HG03558 (cell line): ENCODE measurements around the gene FAF1.
"Not testable (repeated sequence)": the region's sequence is repeated elsewhere in the genome, so short reads cannot be mapped to it uniquely, and the experiment has no call there.

Source experiments
- ATAC-seq: cut with Tn5 transposase; IDR thresholded peaks from one replicate; pipeline ENCODE4 v1.9.1; 2021; ENCODE audit warnings: moderate number of reproducible peaks; ENCODE audit not compliant: unreplicated experiment; ENCODE audit errors: extremely low read depth

Gene FAF1

GRCh38 chr1:50967416-50968157, 7.5 kb upstream of the FAF1 start:
- ATAC-seq, result no peak

GRCh38 chr1:50966991-50967390, 6.9 kb upstream of the FAF1 start:
- no peak for ATAC-seq

- no peak for ATAC-seq
Observed at GRCh38 chr1:50964863-50965262, 4.8 kb upstream of the FAF1 start.

GRCh38 chr1:50959303-50959912, 659 bp downstream of the FAF1 start:
- peak; percentile 17 for ATAC-seq

GRCh38 chr1:50955116-50955515, 5.0 kb downstream of the FAF1 start:
- no peak for ATAC-seq

GRCh38 chr1:50952566-50952965, 7.5 kb downstream of the FAF1 start:
- not testable (repeated sequence) for ATAC-seq

GRCh38 chr1:50950396-50950795, 9.7 kb downstream of the FAF1 start:
- ATAC-seq, result no peak

GRCh38 chr1:50949286-50949982, 10.6 kb downstream of the FAF1 start:
- ATAC-seq, result no peak

- ATAC-seq, result no peak
Observed at GRCh38 chr1:50942334-50942733, 17.7 kb downstream of the FAF1 start.

- no peak for ATAC-seq
Observed at GRCh38 chr1:50940291-50940690, 19.8 kb downstream of the FAF1 start.

- ATAC-seq, result no peak
Observed at GRCh38 chr1:50936321-50936720, 23.7 kb downstream of the FAF1 start.

- ATAC-seq, result not testable (repeated sequence)
Observed at GRCh38 chr1:50935276-50935675, 24.8 kb downstream of the FAF1 start.

- ATAC-seq, result no peak
Observed at GRCh38 chr1:50934838-50935237, 25.2 kb downstream of the FAF1 start.

- not testable (repeated sequence) for ATAC-seq
Observed at GRCh38 chr1:50933770-50934169, 26.3 kb downstream of the FAF1 start.

- not testable (repeated sequence) for ATAC-seq
Observed at GRCh38 chr1:50932043-50932442, 28.0 kb downstream of the FAF1 start.

GRCh38 chr1:50930965-50931737, 28.9 kb downstream of the FAF1 start:
- no peak for ATAC-seq

- peak; percentile 79 for ATAC-seq
Observed at GRCh38 chr1:50930193-50930592, 29.9 kb downstream of the FAF1 start.

GRCh38 chr1:50929376-50929958, 30.6 kb downstream of the FAF1 start:
- ATAC-seq, result no peak

- ATAC-seq, result no peak
Observed at GRCh38 chr1:50923564-50923963, 36.5 kb downstream of the FAF1 start.

- no peak for ATAC-seq
Observed at GRCh38 chr1:50921029-50921428, 39.0 kb downstream of the FAF1 start.
